Measurements from ENCODE around the gene TAS1R2.

GRCh38 chr1:18802231-18802630 is 57.2 kb downstream of the TAS1R2 start:
- TF ChIP-seq CTCF (IDR thresholded peaks at IDR 0.05; ENCODE audit: insufficient read depth, low read length): no peak
- no peak for TF ChIP-seq REST (IDR thresholded peaks at IDR 0.05; ENCODE audit: insufficient replicate concordance, low read depth)
- no peak for TF ChIP-seq POLR2AphosphoS5 (IDR thresholded peaks at IDR 0.05; ENCODE audit: low read depth)

All from HL-60 (cell line).